HEK293 (cell line): ENCODE data around the gene SHISA9.

ENCODE experiments used
- IKZF3 ChIP-seq: fragments of 450-650 bp; IDR thresholded peaks from 2 replicates; pipeline ENCODE4 v1.5.0; 2018; ENCODE audit warnings: missing biosample characterization, mild to moderate bottlenecking, missing genetic modification characterization, moderate library complexity
- RBAK ChIP-seq: fragments of 450-650 bp; formaldehyde crosslinking; IDR thresholded peaks from 2 replicates; pipeline ENCODE4 v1.5.1; 2016; ENCODE audit warnings: missing biosample characterization, missing genetic modification characterization
- ZNF146 ChIP-seq: fragments of 450-650 bp; formaldehyde crosslinking; IDR thresholded peaks from 2 replicates; pipeline ENCODE4 v1.5.1; 2016; ENCODE audit warnings: missing biosample characterization, missing genetic modification characterization
- ZNF274 ChIP-seq, 2 experiments: fragments of 200-500 bp in 1 of 2; fragments of 450-650 bp in 1 of 2; sonication (Bioruptor generic) in 1 of 2; formaldehyde crosslinking in 1 of 2; IDR thresholded peaks; 2 replicates each; pipeline versions ENCODE4 v1.5.1 to v1.6.1; 2014 to 2016; ENCODE audit warnings: borderline replicate concordance in 1 of 2, inconsistent platforms in 1 of 2, low read length in 1 of 2, missing biosample characterization in 1 of 2, missing genetic modification characterization in 1 of 2
- ZNF707 ChIP-seq: fragments of 450-650 bp; formaldehyde crosslinking; IDR thresholded peaks from 2 replicates; pipeline ENCODE4 v1.5.1; 2016; ENCODE audit warnings: missing biosample characterization, missing genetic modification characterization
- ZNF843 ChIP-seq: fragments of 450-650 bp; formaldehyde crosslinking; IDR thresholded peaks from 2 replicates; pipeline ENCODE4 v1.5.1; 2016; ENCODE audit warnings: missing biosample characterization, missing genetic modification characterization
- TF ChIP-seq, protein P1 (sequence below): fragments of 450-650 bp; formaldehyde crosslinking; IDR thresholded peaks from 2 replicates; pipeline ENCODE4 v1.5.1; 2016; ENCODE audit warnings: missing biosample characterization, missing genetic modification characterization

GRCh38 chr16:12995721-12996372, 94.4 kb downstream of the SHISA9 start:
- TF ChIP-seq, protein P1, sequence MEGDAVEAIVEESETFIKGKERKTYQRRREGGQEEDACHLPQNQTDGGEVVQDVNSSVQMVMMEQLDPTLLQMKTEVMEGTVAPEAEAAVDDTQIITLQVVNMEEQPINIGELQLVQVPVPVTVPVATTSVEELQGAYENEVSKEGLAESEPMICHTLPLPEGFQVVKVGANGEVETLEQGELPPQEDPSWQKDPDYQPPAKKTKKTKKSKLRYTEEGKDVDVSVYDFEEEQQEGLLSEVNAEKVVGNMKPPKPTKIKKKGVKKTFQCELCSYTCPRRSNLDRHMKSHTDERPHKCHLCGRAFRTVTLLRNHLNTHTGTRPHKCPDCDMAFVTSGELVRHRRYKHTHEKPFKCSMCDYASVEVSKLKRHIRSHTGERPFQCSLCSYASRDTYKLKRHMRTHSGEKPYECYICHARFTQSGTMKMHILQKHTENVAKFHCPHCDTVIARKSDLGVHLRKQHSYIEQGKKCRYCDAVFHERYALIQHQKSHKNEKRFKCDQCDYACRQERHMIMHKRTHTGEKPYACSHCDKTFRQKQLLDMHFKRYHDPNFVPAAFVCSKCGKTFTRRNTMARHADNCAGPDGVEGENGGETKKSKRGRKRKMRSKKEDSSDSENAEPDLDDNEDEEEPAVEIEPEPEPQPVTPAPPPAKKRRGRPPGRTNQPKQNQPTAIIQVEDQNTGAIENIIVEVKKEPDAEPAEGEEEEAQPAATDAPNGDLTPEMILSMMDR = no peak
- TF ChIP-seq RBAK = no peak
- no peak for TF ChIP-seq ZNF843 (tag by site-specific recombination)
- TF ChIP-seq IKZF3 (tag by site-specific recombination) = no peak
- no peak for TF ChIP-seq ZNF146 (tag by site-specific recombination)
- no peak for TF ChIP-seq ZNF274 (IDR thresholded peaks at IDR 0.05; ENCODE audit: low read length)
- TF ChIP-seq ZNF274 (tag by site-specific recombination; IDR thresholded peaks at IDR 0.05; ENCODE audit: borderline replicate concordance) = no peak
- TF ChIP-seq ZNF707 (tag by site-specific recombination) = no peak
